NCI-H446 (cell line): ENCODE data around the gene NUP160.
"Not testable (repeated sequence)": the region's sequence is repeated elsewhere in the genome, so short reads cannot be mapped to it uniquely, and the experiment has no call there.

Experiments used
- DNase-seq, 2 experiments: peaks; one replicate each; lab custom pipeline; 2025; lab: John Stamatoyannopoulos, UW

NUP160 gene

DNA sequence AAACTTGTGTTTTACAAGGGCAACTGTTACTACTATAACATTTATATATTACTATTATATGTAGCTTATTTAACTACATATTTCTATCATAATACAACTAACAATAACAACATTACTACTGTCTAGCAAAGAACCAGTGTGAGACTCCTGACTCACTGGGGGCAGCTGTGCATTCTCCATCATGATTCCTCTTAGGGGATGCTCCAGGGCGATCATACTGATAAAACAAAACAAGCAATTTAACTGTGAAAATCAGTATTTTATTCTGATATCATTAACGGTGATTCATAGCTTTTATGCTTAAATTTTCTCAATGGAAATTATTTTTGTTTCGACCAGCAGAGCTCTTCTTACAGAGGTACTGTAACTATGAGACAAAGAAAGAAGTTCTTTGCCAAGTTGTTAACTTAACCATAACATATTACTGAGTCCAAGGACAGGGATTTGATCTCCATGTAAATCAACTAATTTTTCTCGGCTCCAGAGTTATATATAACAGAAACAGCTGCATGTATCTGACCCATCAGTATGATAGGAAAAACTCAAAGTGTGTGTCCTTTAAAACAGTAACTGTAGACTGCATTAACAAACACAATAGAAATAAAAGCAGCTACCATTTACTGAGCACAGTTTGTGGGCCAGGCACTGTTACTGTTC, 56.2 kb downstream of the NUP160 start:
- DNase-seq, result no peak

DNA sequence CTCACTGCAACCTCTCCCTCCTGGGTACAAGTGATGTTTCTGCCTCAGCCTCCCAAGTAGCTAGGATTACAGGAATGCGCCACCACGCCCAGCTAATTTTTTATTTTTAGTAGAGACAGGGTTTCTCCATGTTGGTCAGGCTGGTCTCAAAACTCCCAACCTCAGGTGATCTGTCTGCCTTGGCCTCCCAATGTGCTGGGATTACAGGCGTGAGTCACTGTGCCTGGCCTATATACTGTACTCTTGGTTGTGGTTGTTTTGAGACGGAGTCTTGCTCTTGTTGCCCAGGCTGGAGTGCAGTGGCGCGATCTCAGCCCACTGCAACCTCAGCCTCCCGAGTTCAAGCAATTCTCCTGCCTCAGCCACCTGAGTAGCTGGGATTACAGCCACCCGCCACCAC, 58.1 kb downstream of the NUP160 start:
- DNase-seq, result not testable (repeated sequence)

DNA sequence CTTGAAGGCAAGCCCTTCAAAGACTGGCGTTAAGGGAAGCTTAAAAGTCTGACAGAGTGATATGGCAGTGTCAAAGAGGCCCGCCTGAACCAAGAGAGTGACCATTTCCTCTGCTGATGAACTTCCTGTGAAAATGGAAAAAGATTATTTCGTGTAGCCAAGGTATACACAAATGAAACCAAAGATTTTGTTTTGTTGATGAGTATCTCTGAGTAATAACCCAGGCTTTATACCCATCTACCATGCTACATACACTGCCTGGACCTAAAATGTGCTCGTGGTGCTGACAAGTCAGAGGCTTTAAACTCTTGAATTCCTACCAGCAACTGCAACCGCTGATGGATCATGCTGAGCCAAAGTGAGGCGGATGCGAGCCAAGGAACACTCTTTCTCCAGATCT, 60.0 kb downstream of the NUP160 start:
- DNase-seq, result no peak

DNA sequence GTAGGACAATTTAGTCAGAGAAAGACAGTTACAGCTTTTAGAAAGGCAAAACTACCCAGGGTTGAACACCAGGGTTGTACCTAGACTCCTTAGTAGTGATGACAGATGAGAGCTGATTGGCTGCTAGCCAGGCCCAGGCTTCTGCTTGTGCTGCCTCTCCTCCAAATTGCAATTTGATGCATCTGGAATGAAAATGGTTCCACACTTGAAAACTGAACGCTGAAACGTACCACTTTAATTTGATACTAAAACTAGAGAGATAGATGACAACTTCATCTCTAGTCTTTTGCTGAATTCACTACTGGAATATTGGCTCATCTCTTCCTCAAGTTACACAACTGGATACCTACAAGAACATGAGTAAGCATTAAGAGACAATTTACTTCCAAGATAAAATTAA, 61.8 kb downstream of the NUP160 start:
- DNase-seq, result peak; percentile 11 to 63

DNA sequence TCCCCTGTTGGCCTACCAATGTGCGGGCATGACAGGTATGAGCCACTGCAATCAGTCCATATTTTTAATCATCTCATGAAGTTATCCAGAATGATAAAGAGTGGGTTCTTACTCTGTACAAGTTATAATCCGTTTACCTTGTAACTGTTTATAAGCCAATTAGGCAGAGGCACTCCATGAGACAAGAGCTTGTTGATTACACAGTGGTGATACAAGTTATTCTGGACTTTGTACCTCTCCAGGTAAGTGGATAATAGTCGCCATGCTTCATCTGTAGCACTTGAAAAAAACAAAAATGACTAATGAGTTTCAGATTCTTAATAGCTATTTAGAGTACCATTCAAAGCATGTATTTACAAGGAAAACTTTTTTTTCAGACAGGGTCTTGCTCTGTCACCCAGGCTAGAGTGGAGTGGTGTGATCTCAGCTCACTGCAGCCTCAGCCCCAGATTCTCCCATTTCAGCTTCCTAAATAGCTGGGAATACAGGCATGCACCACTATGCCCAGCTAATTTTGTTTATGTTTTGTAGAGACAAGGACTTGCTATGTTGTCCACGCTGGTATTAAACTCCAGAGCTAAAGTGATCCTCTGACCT, 63.3 kb downstream of the NUP160 start:
- no peak for DNase-seq

DNA sequence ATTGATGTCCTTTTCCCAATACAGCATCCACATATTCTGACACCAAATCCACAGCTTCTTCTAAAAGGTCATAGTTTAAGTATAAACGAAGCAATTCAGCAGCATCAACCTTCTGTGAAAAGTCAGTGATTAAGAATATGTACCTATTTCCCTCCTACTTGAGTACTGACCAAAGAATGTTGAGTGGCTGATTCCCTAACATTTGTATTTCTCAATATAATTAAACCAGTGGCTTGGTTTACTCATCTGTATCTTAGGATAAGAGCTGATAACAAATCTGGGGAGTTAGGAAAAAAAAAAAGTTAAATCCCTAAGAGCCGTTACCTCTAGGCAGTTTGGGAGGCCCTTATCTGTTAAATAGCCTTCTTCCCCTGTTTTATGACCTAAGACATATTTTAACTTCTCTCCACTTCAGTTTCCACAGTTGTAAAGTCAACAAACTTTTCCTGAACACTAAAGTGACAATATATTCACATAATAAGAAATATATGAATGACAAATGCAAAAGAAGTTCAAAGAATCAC, 65.0 kb downstream of the NUP160 start:
- no peak for DNase-seq

DNA sequence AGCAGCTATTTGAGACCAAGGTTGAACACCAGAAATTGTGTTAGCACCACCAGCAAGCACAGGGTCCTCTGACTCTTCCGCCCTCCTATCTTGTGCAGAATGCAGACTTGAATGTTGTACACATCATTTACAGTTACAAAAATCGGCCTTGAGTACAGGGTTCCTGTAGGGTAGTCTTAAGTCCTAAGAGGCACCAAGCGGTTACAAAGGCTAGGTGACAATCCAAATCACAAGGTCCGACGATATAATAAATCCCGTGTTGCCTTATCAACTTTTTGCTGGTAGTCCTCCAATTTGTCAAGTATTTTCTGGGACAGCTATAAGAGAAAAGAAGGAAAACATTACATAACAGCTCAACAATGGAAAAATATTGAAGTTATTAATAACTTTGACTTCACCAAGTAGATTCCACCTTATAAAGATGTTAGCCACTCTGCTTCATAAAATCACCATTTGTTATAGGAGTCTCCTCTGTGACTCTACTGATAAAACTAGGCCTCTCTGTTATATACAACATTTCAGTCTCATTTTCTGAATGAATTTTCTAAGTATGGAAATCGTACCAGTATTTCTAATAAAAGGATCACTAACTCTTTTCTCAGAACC, 69.2 kb downstream of the NUP160 start:
- no peak for DNase-seq

DNA sequence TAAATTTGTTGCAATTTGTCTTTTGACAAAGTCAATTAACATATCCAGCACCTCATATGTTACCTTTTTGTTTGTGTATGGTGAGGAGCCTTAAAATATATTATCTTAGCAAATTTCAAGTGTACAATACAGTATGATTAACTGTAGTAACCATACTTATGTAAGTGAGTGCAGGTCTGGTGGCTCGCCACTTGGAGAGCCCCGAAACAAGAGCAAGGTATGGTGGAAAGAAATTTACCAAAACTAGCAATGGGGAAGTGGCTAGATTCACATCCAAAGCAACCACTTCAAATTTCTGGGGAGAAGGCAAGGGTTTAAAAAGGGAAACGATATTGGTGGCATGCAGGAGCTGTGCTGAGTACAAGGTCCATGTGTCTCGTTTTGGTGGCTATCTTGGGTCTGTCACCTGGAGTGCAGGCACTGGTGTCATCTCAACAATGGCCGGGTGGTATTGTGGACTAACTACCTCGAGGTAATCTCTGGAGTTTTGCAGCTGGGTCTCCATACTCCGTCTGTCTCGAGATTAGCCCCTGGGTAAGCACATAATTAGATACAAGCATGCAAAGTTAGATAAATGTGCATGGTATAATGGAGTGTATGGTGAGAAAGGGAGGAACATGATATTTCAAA, 72.8 kb downstream of the NUP160 start:
- DNase-seq, result no peak

DNA sequence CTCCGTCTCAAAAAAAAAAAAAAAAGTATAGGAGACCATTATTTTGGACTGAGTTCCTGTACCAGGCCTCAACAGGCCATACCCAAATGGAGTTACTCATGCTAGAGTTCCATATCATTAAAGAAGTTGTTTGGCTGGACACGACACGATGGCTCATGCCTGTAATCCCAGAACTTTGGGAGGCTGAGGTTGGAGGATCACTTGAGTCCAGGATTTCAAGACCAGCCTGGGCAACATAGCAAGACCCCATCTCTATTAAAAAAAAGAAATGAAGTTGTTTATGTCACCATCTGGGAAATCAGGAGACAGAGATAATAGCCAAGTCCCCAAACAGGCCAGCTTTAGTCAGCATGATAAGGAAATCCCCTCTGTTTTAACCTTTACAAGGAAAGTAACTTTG, 74.3 kb downstream of the NUP160 start:
- no peak for DNase-seq

DNA sequence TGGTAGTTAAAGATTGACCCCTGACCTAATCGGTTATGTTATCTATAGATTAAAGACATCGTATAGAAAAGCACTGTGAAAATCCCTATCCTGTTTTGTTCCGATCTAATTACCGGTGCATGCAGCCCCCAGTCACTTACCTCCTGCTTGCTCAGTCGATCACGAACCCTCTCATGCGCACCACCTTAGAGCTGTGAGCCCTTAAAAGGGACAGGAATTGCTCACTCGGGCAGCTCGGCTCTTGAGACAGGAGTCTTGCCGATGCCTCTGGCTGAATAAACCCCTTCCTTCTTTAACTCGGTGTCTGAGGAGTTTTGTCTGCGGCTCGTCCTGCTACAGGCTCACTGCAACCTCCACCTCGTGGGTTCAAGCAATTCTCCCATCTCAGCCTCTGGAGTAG, 78.6 kb downstream of the NUP160 start:
- not testable (repeated sequence) for DNase-seq

DNA sequence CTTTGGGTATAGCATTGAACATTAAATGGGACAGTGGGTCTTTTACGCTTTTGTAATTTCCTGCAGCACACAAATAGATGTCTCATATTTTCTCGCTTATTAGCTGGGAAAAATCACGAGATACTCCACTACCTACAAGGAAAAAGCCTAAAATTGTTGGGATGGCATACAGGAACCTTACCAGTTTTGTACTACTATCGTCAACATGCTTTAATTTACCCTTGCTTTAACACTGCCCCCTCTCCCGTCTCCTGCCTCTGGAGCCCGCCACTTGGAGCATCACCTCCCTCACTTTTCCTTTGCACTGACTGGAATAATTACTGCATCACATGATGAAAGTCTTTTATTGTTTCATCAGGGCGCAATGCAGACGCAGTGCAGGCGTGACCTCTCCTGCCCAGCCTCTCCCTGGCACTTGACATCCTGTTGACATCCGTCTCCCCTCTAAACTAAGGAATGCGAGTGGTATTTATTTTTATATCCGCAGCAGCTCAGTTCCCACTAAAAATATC, 80.0 kb downstream of the NUP160 start:
- peak in 1 of 2 experiments; percentile 40 for DNase-seq

DNA sequence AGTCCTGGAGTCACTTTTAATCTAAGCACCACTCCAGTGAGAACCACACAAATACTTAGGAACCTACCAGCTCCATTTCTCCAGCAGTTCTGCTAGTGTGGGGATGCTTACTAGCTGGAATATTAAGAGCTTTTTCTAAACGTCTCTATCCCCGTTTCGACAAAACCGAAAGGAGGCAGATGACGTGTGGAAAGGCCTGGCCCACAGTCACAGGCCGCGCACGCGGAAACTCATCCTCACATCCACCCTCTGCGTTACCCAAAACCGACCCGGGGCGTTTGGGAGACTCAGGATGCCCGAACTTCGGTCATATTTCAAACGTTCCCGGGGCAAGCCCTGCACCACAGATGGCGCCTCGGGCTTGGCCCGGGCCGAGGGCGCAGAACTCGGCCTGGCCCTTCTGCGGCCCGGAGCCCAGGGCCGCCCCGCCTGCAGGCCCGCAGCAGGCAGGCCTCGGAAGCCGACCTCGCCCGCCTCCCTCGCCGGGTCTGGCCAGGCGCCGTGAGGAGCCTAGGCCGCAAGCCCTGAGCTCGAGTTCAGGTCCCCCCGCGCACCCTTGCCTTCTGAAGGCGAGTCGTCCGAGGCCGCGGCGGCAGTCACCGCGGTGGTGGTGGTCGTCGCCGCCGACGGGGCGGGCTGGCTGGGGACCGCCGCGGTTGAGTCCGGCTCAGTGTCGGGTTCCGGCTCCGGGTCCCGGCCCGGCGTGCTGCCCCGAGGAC, 81.5 kb downstream of the NUP160 start:
- peak in 1 of 2 experiments; percentile 38 for DNase-seq

DNA sequence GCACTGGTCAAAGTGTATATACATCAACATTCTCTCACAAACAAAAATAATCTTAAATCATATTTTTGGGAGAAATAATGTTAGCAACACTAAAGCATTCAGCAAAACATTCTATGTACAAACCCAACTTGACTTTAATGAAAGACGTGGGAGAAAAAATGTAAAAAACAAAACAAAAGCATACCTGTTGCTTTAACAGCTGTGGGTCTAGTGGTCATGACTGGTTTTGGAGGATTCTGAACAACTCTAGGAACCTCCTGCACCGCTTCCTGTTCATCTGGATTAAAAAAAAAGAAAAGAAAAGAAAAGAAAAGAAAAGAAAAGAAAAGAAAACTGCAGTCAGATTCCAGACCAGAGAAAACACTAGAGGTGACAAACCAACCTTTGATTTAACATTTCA, 83.1 kb downstream of the NUP160 start:
- DNase-seq, result no peak

DNA sequence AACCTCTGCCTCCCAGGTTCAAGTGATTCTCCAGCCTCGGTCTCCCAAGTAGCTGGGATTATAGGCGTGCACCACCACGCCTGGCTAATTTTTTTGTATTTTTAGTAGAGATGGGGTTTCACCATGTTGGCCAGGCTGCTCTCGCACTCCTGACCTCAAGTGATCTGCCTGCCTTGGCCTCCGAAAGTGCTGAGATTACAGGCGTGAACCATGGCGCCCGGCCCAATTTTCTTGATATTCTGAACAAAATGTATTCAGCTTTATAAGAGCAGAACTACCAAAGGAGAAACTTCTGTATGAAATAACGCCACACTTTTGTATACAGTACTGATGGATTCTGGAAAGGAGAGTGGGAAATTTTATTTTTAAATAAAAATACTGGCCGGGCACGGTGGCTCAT, 88.9 kb downstream of the NUP160 start:
- DNase-seq, result not testable (repeated sequence)

DNA sequence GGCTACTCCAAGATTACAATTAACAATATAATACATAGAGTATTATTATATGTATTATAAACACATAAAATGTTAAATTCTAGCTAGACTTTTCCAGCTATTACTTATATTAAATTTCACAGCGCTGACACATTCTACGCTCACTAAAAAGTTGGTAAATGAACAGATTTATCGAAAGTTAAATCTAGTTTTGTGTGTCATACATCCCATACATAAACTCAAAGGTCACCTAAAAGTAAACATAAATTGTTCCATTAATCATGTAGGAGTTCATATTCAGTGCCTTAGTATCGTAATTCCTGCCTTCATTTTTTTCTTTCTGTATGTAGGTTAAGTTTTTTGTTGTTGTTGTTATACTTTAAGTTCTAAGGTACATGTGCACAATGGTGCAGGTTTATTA, 91.9 kb downstream of the NUP160 start:
- DNase-seq, result no peak

DNA sequence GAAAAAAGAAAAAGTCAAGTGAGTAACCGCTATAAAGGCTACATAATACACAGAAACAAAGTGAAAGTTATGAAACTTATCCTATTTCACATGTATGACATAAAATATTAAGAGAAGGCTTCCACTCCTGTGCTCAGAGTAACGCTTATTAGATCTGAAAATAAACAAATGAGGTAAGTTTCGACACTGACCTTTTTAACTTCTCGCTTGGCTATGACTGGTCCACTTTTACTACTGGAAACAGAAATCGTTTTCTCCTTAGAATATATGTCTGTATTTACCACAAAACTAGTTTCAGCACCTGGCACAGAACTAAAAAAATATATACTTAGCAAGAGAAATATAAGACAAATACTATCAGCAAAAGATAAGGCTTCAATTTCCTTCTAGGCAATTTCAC, 97.4 kb downstream of the NUP160 start:
- no peak for DNase-seq

DNA sequence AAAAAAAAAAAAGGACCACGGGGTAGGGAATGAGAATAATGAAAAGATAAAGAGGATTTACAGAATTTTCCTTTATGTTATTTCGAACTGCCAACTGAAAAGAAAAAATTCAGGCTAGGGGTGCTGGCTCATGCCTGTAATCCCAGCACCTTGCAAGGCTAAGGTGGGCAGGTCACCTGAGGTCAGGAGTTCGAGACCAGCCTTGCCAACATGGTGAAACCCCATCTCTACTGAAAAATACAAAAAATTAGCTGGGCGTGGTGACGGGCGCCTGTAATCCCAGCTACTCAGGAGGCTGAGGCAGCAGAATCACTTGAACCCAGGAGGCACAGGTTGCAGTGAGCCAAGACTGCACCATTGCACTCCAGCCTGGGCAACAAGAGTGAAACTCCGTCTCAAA, 105.7 kb downstream of the NUP160 start:
- DNase-seq, result not testable (repeated sequence)

DNA sequence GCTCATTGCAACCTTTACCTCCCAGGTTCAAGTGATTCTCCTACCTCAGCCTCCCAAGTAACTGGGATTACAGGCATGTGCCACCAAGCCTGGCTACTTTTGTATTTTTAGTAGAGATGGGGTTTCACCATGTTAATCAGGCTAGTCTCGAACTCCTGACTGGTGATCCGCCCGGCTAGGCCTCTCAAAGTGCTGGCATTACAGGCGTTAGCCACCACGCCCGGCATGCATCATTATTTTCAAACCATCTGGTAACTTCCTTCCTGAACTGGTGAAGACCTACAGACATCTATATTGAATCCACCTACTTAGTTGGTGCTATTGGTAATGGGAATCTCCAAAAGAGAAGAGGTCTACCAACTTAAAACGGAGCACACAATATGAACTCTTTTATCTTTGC, 110.3 kb downstream of the NUP160 start:
- DNase-seq, result not testable (repeated sequence)

DNA sequence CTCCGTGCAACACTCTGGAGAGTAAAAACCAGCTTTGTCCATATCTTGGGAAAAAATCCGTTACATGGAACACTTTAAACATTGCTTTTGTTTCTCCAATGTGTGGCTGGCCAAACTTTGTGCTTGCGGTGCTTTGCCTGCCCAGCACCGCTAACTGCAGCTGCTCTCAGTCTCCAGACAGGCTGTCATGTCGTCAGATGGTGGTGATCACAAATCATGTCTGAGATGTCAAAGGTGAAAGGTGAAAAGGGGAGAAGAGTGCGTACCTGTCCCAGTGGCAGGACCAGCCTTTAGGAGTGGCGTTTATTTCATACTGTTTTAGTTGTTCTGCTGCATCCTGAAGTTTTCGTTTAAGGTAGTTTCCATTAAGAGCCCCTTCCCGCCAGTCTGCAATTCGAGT, 115.9 kb downstream of the NUP160 start:
- no peak for DNase-seq

DNA sequence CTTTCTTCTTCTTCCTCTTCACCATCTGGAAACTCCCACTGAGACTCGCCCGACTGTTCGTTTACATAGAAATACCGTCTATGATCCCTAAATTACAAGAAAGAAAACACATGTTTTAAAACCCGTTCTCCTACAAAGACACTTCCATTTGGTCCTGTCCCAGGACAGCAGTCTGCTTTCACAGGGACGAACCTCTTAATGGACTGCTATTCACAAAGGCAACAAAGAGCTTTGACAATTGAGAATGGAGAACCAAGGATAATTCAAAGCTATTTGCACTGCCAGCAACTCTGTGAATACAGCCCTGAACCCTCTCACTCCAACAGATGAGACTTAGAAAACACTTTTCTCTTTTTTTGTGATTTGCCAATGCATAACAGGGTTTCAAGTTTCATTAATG, 116.7 kb downstream of the NUP160 start:
- no peak for DNase-seq
